Spleen (tissue), 11 donors: Measurements from ENCODE around the gene YWHAQ. TPM values are rescaled to one million over a fixed set of nuclear protein-coding genes. Genes with fewer than 3 reads are reported as not detected.
"Not testable (repeated sequence)": the region's sequence is repeated elsewhere in the genome, so short reads cannot be mapped to it uniquely, and the experiment has no call there.

ENCODE experiments used
- DNase-seq: peaks from one replicate; pipeline ENCODE4 v3.0.0-alpha.2; 2020
- H3K27ac ChIP-seq, 8 donors: fragments of 200-600 bp; sonication (generic) in 7 of 8; 1 replicate in 4 of 8; 2 replicates in 4 of 8; pipeline versions ENCODE4 v1.5.0 to v1.8.0; 2016 to 2021; ENCODE audit warnings: inconsistent platforms in 4 of 8, mild to moderate bottlenecking in 4 of 8, moderate library complexity in 1 of 8
- H3K27me3 ChIP-seq, 7 donors: fragments of 200-600 bp; sonication (generic) in 6 of 7; replicated peaks in 1 of 7; 1 replicate in 4 of 7; 2 replicates in 3 of 7; pipeline versions ENCODE4 v1.5.0 to v1.8.0; 2016 to 2021; ENCODE audit warnings: inconsistent platforms in 3 of 7, mild to moderate bottlenecking in 1 of 7
- H3K36me3 ChIP-seq, 6 donors: fragments of 200-600 bp; sonication (generic) in 5 of 6; 1 replicate in 4 of 6; 2 replicates in 2 of 6; pipeline versions ENCODE4 v1.5.0 to v1.8.0; 2016 to 2021; ENCODE audit warnings: inconsistent platforms in 2 of 6
- H3K4me1 ChIP-seq, 6 donors: fragments of 200-600 bp; sonication (generic) in 5 of 6; 1 replicate in 3 of 6; 2 replicates in 3 of 6; pipeline versions ENCODE4 v1.5.0 to v1.8.0; 2016 to 2021; ENCODE audit warnings: inconsistent platforms in 3 of 6
- H3K4me3 ChIP-seq, 8 donors: fragments of 200-600 bp; sonication (generic) in 7 of 8; 1 replicate in 4 of 8; 2 replicates in 4 of 8; pipeline versions ENCODE4 v1.5.0 to v1.8.0; 2016 to 2021; ENCODE audit warnings: inconsistent platforms in 4 of 8, mild to moderate bottlenecking in 4 of 8, moderate library complexity in 2 of 8
- H3K9me3 ChIP-seq, 8 donors: fragments of 200-600 bp; sonication (generic) in 7 of 8; 1 replicate in 4 of 8; 2 replicates in 4 of 8; pipeline versions ENCODE4 v1.5.0 to v1.8.0; 2016 to 2021; ENCODE audit warnings: inconsistent platforms in 4 of 8
- CTCF ChIP-seq, 11 experiments: fragments of 200-600 bp in 7 of 11; fragments of 450-650 bp in 4 of 11; sonication (generic) in 4 of 11; IDR thresholded peaks in 8 of 11; conservative IDR thresholded peaks in 3 of 11; 1 replicate in 7 of 11; 2 replicates in 4 of 11; pipeline versions ENCODE4 v1.4.0 to v1.8.0; 2016 to 2021; ENCODE audit warnings: antibody characterized with exemption in 11 of 11, inconsistent platforms in 4 of 11, mild to moderate bottlenecking in 1 of 11
- POLR2A ChIP-seq, 3 donors: fragments of 450-650 bp; IDR thresholded peaks; one replicate each; pipeline ENCODE4 v1.5.1; 2017; ENCODE audit warnings: antibody characterized with exemption in 3 of 3, mild to moderate bottlenecking in 1 of 3
- POLR2AphosphoS5 ChIP-seq, 3 donors: sonication (generic); formaldehyde crosslinking; IDR thresholded peaks; one replicate each; pipeline ENCODE4 v1.5.1; 2017; ENCODE audit warnings: antibody characterized with exemption in 3 of 3
- WGBS, 5 donors: extraction: QIAGEN DNeasy Blood & Tissue Kit in 3 of 5; methylation state at CpG; one replicate each; pipeline versions ENCODE4 v1.1.5 to v1.1.7; 2013 to 2018; 5-methylcytosine and 5-hydroxymethylcytosine counted together
- intact Hi-C: fragments of 100-400 bp; cut with DNase I; formaldehyde crosslinking; loops from one replicate; pipeline ENCODE4 v1.15.0; 2023; ENCODE audit warnings: low total_unique reads
- polyA plus RNA-seq, 3 donors: library from polyadenylated mRNA; stranded (reverse); fragments of 200-250 nt; gene quantifications; one replicate each; pipeline ENCODE4 v1.2.1, GENCODE V29; 2013
- total RNA-seq, 7 donors: library from RNA; depleted of rRNA in 3 of 7; stranded (reverse); fragments of >200 nt in 3 of 7; fragmentation: NEBNext Ultra II Directional in 4 of 7; extraction: Animal tissue kit (Norgen Biotek cat#: 25700) in 4 of 7; gene quantifications; one replicate each; pipeline versions ENCODE4 v1.1.0 to v1.2.1, GENCODE V29; 2016 to 2021
- donor health status: healthy with polysubstance abuse.
- donor health status: DM: no; HTN: no; CAD: no; lungs with moderate emphysema.
- donor health status: DM: no; HTN: no; CAD: no.
- donor health status: Bipolar disorder and iron deficiency.
- donor health status: healthy.
- donor health status: DM: no; HTN: no; CAD: no.
- donor health status: DM: yes; HTN: yes; CAD: no.

Gene YWHAQ
- total and polyA plus RNA-seq, 10 donors, result 69.0 to 162 (median 132) TPM

GRCh38 chr2:9629222-9630116 lies 1.3 kb downstream of the YWHAQ start:
- TF ChIP-seq POLR2AphosphoS5 (IDR thresholded peaks at IDR 0.05) (no peak), POLR2A (IDR thresholded peaks at IDR 0.05) (no peak), CTCF (IDR thresholded peaks at IDR 0.05 in 8 of 11, conservative IDR thresholded peaks at IDR 0.05 in 3 of 11) (no peak)
- no peaks in the 10 kb centered on the region for H3K9me3 ChIP-seq
- no peaks in the 10 kb centered on the region for H3K27me3 ChIP-seq
- H3K4me1 ChIP-seq, result peaks cover 44 to 65% (median 61%) of the 10 kb centered on the region in 6 donors
- peak overlapping the region; percentile 61 to 91 (median 84) for H3K4me3 ChIP-seq
- DNase-seq, result no peak
- intact Hi-C loops, result no loop called here
- 5 to 12% (median 9%) methylated on average over 20 of the region's 20 CpGs for WGBS, 5 donors
- H3K27ac ChIP-seq, result peak overlapping the region; percentile 89 to 97 (median 95)
- peaks cover 0 to 37% (median 7%) of the 10 kb centered on the region in 6 donors for H3K36me3 ChIP-seq

- Histone ChIP-seq H3K27me3 (no peaks in the 10 kb centered on the region), H3K27ac (no peak overlapping the region), H3K9me3 (no peaks in the 10 kb centered on the region), H3K36me3 (peaks cover 0 to 49% (median 9%) of the 10 kb centered on the region in 6 donors), H3K4me3 (peak overlapping the region in 1 of 8 donors; percentile 81), H3K4me1 (peaks cover 44 to 84% (median 67%) of the 10 kb centered on the region in 6 donors)
- DNase-seq, result no peak
- TF ChIP-seq CTCF (IDR thresholded peaks at IDR 0.05 in 8 of 11, conservative IDR thresholded peaks at IDR 0.05 in 3 of 11), result no peak
- TF ChIP-seq POLR2AphosphoS5 (IDR thresholded peaks at IDR 0.05), result no peak
- TF ChIP-seq POLR2A (IDR thresholded peaks at IDR 0.05), result no peak
- 58 to 71% (median 63%) methylated on average over 2 of the region's 2 CpGs for WGBS, 5 donors
- intact Hi-C loops, result no loop called here
These were observed 3.5 kb downstream of the YWHAQ start for GRCh38 chr2:9627310-9627709.

GRCh38 chr2:9623151-9623550 lies 7.6 kb downstream of the YWHAQ start:
- H3K36me3 ChIP-seq, result peaks cover 0 to 42% (median 8%) of the 10 kb centered on the region in 6 donors
- no peak overlapping the region for H3K27ac ChIP-seq
- intact Hi-C loops, result no loop called here
- no peak for DNase-seq
- no peak for TF ChIP-seq POLR2A (IDR thresholded peaks at IDR 0.05)
- no peak for TF ChIP-seq CTCF (IDR thresholded peaks at IDR 0.05 in 8 of 11, conservative IDR thresholded peaks at IDR 0.05 in 3 of 11)
- no peak for TF ChIP-seq POLR2AphosphoS5 (IDR thresholded peaks at IDR 0.05)
- H3K4me1 ChIP-seq, result peaks cover 39 to 93% (median 71%) of the 10 kb centered on the region in 6 donors
- H3K9me3 ChIP-seq, result no peaks in the 10 kb centered on the region
- 91 to 96% (median 94%) methylated on average over 9 of the region's 9 CpGs for WGBS, 5 donors
- no peak overlapping the region for H3K4me3 ChIP-seq
- no peaks in the 10 kb centered on the region for H3K27me3 ChIP-seq

GRCh38 chr2:9621655-9622054 lies 9.1 kb downstream of the YWHAQ start:
- intact Hi-C loops, H3K27ac ChIP-seq, H3K4me3 ChIP-seq, DNase-seq, H3K27me3 ChIP-seq, H3K9me3 ChIP-seq: not testable (repeated sequence)
- peaks cover 28 to 93% (median 62%) of the 10 kb centered on the region in 6 donors for H3K4me1 ChIP-seq
- 92 to 96% (median 94%) methylated on average over 6 of the region's 6 CpGs for WGBS, 5 donors
- peaks cover 0 to 44% (median 5%) of the 10 kb centered on the region in 6 donors for H3K36me3 ChIP-seq
